Effector CD8-positive, alpha-beta T cell (primary cell): Measurements from ENCODE around the gene LYSMD2.
"Not testable (repeated sequence)": the region's sequence is repeated elsewhere in the genome, so short reads cannot be mapped to it uniquely, and the experiment has no call there.

Experiments
- DNase-seq: peaks from one replicate; lab custom pipeline; 2025; lab: John Stamatoyannopoulos, UW
- total RNA-seq, 4 experiments: gene quantifications; one replicate each; lab custom pipeline; 2026; lab: John Stamatoyannopoulos, UW

Gene LYSMD2, protein sequence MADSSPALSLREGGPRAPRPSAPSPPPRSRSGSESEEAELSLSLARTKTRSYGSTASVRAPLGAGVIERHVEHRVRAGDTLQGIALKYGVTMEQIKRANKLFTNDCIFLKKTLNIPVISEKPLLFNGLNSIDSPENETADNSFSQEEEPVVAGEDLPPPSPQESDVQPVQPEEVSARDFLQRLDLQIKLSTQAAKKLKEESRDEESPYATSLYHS
- total RNA-seq = 26.6 to 63.3 (median 33.0) reads per million in 4 experiments

DNA sequence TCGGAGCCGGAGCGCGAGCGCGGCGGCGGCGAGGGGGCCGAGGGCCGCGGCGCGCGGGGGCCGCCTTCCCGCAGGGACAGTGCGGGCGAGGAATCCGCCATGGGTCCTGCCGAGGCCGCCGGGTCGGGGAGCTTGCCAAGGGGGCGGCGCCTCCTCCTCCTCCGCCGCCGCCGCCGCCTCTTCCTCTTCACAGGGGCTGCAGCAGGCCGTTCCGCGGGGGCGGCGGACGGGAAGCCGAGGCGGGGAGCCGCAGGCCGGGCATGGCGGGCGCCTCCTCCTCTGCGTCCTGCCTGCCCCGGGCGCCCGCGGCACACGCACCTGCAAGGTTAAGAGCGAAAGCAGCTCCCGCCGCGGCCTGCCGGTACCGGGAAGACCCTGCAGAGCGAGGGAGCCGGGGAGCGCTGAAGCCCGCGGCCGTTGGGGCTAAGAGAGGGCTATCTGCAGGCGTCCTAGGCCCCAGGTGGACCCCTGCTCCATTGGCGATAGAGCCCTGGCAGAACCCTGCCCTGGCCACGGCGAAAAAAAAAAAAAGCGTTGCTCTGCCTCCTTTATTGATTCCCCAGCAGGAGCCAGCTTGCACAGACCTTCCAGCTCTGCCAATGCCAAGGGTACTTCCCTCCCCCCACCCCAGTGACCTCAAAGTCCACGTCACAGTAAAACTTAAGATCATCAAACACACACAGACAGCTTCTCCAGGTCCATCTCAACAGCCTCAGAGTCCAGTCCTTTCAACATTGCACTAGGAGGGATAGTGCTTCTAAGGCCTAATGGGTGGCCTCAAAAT, at the start of gene LYSMD2:
LYSMD2 (minus strand) TSS at position 134 of the 784 bp plus-strand sequence; CDS start at position 101, 33 bp downstream.
- DNase-seq = peak; percentile 38

DNA sequence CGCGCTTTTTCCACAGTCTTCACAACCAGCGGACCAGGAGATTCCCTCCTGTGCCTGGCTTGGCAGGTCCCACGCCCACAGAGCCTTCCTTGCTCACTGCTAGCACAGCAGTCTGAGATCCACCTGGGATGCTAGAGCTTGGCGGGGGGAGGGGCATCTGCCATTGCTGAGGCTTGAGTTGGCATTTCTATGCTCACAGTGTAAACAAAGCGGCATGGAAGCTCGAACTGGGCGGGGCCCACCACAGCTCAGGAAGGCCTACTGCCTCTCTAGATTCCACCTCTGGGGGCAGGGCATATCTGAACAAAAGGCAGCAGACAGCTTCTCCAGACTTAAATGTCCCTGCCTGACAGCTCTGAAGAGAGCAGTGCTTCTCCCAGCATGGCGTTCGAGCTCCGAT, 49.7 kb upstream of the LYSMD2 start:
- DNase-seq = not testable (repeated sequence)

DNA sequence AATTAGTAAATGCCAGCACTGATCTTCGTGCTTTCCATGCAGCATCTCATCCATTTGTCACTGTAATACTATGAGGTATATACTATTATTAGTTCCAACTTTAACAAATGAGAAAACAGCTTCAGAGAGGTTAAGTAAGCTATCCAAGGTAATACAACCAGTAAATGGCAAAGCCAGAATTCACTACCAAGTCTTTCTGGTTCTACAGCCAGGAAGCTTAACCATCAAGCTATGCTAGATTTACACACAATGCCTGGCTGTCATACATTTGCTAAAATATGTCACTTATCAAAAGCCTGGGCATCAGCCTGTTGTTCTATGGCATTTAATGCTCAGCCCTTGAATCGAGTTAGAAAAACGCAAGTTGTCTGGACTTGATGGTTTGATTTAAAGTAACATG, 46.5 kb upstream of the LYSMD2 start:
- DNase-seq = no peak

DNA sequence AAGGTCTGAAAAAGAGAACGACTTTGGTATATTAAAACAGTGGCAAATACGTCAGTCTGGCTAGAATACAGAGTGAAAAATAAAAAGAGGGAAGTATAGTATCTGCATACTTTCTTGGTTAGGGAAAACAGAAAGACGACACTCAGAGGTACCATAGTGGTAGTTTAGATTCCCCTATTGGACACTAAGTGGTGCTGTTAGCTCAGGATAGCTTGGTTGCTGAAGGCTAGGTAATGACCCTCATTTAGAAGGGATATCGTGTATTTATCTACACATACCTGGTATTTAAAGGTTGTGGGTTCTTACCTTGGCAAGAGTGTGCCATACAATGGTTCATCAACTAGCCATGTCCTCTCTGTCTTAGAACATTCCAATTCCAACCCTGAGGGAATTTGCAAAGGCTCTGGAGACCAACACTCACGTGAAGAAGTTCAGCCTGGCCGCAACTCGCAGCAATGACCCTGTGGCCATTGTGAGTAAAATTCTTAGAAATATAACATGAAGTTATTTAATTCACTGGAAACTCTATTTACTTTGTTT, 45.0 kb upstream of the LYSMD2 start:
- DNase-seq = no peak

DNA sequence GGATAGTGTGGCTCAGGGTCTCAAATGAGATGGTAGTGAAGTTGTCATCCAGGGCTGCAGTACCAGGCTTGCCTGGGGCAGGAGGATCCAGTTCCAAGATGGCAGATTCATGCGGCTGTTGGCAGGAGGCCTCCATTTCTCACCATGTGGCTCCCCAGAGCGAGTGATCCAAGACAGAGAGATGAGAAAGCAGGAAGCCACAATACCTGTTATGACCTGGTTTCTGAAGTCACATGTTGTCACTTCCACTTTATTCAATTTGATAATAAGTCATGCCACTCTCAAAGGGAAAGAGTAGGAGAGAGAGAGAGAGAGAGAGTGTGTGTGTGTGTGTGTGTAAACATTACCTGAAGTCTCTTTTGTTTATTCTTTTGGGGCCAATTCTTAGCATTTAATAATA, 44.1 kb upstream of the LYSMD2 start:
- no peak for DNase-seq

DNA sequence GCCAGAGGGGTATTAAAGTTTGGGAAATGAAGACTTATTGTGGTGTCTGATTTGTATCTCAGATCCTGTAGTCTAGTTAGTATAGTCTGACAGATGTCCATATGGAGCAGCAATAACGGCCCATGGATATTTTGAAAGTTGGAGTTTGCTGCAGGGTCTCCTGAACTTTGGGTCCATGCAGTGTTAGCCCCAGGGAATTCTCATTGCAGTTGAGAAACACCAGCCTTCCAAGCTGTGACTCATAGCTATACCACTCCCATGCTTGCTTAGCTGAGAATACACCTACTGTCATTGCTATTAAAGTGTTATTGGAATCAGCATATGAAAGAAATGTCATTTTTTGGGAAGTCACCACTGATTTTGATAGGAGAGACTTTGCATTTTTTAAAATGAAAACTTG, 43.2 kb upstream of the LYSMD2 start:
- no peak for DNase-seq

DNA sequence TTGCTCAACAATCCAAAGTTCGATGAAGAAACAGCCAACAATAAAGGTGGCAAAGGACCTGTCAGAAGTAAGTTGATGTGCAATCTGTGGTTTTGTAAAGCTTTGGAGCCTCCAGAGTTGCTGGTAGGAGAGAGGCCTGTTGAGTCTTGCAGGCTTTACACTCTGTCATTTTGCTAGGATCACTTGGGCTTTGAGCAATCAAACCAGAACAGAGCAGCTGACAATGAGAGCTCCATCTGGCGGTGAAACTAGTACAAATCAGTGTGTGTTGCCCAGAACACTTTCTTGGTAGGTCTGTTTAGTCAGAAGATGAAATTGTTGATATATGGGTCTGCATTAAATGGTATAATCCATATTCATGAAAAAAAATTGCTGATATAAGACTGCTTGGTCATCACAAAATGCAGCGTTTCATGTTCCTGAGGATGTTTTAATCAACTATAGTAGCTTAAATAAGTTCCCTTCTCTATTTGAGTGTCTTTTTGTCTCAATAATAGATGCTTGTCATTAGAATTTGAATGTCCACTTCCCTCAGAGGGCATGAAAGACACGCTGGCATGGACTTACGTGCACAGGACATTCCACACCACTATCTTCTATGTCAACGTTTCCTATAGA, 39.6 kb upstream of the LYSMD2 start:
- peak; percentile 27 for DNase-seq

DNA sequence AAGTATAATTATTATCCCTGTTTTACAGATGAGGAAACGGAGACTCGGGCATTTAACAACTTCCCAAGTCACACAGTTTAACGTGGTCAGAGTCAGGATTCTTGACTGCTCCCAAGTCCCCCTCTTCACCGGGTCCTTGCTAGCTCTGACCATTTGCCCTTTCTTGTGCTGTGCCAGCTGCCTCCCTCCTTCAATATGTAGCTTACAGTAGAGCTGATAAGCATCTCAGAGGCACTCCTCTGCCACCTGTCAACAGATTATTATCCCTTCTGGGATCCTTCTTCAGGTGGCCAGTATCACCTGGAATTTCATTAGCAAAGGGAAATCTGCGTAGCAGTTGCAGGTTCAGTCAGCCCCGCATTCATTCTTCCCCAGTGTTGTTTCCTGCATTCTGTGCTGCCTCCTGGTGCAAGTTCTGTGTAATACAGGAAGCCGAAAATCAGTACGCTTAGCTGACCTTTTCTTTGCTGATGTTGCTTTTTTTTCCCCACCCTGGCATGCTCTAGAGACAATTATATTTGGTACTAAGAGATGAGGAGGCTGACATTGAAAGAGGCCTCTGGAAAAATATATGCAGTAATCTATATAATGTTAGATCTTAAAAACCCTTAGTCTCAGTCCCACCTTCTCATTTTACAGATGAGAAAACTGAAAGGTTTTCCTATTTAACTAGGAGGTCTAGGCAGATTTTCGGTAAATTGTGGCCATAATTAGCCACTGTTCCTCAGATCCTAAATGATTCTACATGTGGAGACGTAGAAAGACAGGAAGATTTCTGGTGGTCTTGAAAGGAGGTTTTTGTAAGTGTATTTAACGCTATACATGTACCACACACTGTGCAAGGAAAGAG, 38.7 kb upstream of the LYSMD2 start:
- DNase-seq = peak; percentile 8

DNA sequence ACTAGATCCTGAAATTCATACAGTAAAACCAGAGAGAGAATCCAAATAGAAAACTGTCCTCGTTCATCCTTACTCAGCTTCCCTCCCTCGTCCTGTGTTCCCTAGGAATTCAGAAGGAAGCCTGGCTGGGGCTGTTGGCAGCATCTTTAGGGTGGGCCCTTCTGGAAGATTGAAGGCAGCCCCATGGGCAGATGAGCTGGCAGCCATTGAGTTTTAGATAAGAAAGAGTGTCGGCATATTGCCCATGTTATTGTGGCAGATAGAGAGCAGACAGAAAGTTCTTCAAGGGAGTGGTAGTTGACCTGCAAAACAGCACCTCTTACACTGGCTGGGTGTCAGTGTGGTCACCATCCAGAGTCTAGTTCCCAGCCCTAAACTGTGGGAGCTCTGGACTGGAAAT, 37.5 kb upstream of the LYSMD2 start:
- DNase-seq = no peak

DNA sequence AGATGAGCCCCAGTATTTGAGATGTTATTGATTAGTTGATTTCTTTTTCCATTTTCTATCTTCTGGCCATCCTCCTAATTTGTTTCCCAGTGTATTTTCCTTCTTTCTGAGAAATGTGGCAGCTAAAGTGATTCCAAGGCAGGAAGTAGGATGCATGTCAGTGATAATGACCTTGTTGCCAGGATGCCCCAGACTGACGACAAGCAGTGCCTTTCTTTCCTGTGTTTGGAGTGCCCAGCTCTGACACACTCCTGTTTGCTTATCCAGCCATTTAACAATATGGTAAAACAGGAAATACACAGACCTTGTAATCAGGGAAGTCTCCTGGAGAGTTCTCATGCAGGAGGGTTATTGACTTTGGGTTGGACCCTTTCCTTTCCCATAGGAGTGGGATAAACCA, 34.3 kb upstream of the LYSMD2 start:
- DNase-seq = no peak

DNA sequence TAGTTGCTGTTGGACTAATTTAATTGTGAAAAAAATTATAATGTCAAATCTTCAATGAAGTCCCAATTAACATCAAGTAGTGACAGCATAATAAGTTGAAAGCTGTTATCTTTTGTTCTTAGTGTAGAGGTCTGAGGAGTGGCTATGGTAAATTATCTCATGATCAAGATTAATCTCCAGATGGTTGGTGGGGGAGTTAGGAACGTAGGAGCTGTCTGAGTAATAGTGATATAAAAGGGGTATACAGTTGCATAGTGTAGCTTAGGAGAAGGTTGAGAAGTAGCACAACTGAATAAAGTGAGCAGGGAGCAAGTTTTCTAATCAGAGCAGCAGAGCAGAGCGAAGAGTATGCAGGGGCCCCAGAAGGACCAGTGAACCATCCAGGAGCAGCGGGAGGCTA, 33.4 kb upstream of the LYSMD2 start:
- DNase-seq = no peak

DNA sequence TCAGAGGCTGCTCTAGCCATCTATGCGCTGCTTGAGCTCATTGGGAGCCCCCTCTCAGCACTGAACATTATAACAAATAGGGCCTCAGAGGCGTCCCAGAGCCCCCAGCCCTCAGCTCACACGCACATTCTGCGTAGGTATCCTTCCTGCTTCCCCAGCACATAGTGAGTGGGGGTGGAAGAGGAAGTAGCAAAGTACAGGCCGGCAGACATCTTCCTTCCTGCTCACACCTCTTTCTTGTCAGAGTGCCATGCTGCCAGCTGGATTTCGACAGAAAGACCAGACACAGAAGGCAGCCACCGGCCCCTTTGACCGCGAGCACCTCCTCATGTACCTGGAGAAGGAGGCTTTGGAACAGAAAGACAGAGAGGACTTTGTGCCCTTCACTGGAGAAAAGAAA, 30.6 kb upstream of the LYSMD2 start:
- DNase-seq = no peak

DNA sequence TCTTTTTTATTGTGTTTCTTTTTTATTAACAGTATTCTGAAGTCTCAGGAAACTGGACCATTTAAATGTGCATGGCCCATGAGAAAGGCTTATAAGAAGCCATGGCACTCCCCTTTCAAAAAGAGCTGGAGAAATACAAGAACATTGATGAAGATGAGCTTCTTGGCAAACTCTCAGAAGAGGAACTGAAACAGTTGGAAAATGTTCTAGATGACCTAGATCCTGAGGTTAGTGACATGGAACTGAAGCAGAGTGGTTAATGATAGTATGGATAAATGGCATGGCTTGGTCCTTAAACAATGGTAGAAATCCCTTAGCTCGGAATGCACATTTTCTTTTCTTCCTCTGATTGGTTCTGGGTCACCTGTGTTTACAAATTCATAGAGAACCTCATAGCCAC, 28.9 kb upstream of the LYSMD2 start:
- no peak for DNase-seq

DNA sequence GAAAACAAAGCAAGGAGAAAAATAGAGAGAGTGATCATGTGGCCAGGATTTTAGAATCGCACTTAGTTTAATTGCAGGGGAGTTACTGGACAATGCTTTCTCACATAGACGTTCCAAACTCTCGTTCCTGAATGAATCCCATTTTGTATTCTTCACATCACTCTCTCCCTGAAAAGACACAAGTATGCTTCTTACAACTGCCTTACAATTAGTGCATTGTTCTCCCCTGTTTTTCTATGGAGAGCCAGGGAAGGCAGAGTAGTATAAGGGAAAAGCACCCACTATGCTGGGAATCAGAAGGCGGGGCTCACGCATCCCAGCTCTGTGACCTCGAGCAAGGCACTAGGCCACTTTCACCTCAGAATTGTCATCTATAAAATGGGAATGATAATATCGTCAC, 28.3 kb upstream of the LYSMD2 start:
- no peak for DNase-seq

DNA sequence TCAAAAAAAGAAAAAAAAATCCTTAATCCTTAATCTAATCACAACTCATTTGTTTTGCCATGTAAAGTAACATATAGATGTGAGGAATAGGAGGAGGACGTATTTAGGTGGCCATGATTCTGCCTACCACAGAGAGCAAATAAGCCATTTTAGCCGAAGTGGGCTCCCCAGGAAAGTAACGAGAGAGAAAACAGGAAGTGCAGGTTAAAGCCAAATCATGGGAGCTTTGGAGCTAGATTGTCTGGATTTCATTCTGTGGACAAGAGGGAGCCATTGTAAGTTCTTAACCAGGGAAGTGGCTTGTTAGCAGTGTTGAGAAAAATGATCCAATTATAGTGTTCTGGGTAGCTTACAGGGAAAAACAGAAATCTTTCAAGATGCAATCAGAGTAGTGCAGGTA, 23.4 kb upstream of the LYSMD2 start:
- no peak for DNase-seq

DNA sequence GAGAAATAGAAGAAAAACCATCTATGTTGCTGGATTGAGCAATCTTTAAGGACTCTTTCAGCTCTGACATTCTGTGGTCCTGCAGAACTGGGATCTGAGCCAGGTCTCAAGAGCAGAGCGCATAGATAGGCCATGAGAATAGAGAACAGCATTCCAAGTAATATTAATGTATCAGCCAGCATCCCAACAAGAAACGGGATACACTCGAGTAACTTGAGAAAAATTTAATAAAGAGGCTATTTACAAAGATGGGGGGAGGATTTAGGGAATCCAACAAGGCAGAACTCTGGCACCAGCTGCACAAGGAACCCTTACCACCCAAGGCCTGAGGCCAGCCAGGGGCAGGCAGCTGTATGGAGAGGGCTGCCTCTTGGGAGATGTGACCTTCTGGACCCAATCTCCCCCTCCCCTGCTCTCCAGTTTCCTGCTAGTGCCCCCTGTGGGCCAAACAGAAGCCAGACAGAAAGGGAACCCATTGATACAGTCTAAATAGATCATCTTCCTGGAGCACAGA, 22.2 kb upstream of the LYSMD2 start:
- no peak for DNase-seq

DNA sequence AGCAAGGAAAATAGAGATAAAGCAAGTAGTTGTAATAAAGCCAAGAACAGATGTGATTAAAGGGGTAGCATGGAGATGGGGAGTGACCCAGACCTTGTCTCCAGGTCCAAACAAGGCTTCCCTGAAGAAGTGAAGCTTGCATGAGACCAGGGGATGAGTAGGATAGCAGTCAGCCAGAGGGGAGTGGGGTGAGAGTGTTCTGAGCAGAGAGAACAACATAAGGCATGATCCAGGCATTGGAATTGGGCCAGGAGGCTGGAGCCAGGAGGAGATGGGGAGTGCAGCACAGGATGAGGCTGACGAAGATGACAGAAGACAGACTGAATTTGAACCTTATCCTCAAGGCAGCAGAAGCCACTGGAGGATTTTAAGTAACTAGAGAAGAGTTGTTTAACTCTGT, 21.2 kb upstream of the LYSMD2 start:
- no peak for DNase-seq

DNA sequence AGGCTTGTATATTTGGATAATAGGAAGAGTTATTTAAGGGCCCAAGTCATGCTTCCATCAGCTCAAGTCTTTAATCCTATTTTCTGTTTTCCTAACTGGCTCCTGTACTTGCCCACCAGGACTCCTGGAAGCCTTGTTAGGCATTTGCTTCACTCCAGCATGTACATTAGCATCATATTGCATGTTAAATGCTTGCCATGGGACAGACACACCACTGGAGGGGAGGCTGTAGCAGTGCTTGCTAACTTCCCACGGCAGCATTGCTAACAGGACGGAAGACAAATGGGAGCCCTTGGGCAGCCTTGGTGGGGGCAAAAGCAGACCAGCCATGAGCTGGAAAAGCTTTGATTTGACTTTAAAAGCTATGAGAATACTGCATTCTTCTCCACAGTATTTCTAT, 20.0 kb upstream of the LYSMD2 start:
- no peak for DNase-seq

DNA sequence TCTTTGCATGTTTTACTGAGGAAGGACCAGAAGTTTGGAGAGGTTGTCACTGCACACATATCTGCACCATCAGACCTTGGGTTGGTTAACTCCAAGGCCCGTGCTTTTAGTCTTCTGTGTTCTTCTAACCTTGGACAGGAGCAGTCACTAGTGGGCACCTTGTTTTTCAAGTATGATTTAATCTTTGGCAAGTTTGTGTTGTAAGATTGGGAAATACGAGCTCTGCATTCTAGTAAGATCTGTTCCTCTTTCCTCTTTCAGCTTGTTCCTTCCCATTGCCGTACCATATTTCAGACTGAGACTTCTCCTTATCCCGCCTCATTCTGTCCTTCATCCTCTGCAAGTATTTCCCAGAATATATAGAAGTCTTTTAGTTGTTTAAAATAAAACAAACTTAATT, 19.0 kb upstream of the LYSMD2 start:
- no peak for DNase-seq

DNA sequence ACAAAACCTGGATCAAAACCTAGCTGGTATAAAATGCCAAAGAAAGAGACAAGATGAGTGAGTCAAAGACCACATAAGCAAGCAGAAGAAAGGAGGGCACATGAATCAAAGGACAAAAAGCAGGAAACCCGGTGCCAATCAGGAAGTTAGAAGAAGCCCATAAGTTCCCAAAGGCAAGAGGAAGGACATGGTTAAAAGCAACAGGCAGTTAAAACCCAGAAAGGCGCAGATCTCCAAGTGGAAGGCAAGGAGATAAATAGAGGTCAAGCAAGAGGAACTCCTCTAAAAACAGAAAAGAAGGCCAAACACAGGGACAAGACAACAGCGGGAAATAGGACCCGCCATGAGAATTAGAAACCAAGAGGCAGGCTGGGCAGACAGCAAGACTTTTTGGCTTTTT, 18.3 kb upstream of the LYSMD2 start:
- DNase-seq = no peak

DNA sequence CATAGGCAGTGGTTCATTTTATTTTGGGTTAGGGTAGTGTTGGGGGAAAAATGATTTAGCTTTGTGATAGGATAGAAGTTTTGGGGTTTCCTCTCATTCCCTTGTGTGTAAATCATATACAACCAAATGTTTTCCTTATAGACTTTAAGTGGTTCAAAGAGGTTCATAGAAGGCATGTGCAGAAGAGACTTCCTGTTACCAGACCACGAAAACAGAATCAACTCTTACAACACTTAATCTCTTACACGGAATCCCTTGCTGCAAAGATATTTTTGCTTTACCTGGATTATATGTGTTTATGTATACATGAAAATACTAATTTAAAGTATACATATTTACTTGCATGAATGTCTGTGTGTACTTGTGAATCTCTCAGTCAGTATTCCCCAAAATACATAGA, 16.8 kb upstream of the LYSMD2 start:
- DNase-seq = no peak

DNA sequence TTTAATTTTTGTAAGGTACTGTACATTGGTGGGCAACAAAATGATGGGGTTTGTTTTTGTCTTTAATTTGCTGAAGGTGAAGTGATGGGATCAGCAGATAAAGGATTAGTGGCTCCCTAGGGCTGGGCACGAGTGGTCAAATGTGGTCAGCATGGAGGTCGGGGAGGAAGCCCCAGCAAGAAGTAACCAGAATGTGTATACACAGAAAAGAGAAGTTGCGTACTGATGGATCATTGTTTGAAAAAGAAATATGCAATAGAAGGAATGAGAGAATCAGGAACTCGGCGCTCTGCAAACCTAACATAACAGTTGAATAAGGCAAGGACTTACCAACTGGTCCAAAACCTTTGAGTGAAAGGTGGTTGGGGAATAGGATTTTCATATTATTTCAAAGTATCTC, 15.4 kb upstream of the LYSMD2 start:
- no peak for DNase-seq
